Middle frontal gyrus (tissue), 1 donor: ENCODE results near the gene INTS7.

Experiments
- DNase-seq: peaks from one replicate; pipeline ENCODE4 v3.0.0-alpha.2; 2015; ENCODE audit warnings: low spot score; ENCODE audit errors: extremely low spot score

The INTS7 gene, protein sequence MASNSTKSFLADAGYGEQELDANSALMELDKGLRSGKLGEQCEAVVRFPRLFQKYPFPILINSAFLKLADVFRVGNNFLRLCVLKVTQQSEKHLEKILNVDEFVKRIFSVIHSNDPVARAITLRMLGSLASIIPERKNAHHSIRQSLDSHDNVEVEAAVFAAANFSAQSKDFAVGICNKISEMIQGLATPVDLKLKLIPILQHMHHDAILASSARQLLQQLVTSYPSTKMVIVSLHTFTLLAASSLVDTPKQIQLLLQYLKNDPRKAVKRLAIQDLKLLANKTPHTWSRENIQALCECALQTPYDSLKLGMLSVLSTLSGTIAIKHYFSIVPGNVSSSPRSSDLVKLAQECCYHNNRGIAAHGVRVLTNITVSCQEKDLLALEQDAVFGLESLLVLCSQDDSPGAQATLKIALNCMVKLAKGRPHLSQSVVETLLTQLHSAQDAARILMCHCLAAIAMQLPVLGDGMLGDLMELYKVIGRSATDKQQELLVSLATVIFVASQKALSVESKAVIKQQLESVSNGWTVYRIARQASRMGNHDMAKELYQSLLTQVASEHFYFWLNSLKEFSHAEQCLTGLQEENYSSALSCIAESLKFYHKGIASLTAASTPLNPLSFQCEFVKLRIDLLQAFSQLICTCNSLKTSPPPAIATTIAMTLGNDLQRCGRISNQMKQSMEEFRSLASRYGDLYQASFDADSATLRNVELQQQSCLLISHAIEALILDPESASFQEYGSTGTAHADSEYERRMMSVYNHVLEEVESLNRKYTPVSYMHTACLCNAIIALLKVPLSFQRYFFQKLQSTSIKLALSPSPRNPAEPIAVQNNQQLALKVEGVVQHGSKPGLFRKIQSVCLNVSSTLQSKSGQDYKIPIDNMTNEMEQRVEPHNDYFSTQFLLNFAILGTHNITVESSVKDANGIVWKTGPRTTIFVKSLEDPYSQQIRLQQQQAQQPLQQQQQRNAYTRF

DNA sequence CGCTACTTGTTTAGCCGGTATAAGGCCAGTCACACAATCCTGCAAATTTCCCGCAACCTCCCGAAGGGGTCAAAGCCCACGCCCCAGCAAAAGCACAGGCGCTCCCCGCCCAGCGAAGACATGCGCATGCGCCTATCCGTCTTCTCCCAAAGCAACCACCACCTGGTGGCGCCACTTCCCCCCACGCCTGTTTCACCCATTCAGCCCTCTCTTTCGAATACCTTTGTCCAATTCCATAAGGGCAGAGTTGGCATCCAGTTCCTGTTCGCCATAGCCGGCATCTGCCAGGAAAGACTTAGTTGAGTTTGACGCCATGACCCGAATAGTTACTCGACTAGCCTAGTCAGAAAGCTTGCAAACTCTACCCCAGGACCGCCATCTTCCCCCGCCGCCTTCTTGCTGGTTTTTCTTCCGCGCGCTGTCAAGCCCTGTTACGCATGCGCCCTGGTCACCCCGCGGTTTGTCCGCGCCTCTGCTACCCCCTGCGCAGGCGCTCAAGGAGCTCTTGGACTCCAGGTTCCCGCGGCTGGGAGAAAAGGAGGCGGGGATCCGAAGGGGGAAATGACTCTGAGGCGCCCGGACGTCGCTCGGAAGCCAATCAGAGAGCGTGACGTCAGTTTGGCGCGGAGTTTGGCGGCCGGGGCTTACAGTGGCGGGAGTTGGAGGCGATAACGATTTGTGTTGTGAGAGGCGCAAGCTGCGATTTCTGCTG, at the start of gene INTS7, which contains the start of gene DTL:
INTS7 (minus strand) TSS at position 435 of the 712 bp plus-strand sequence; CDS start at position 315, 120 bp downstream.
DTL (plus strand) TSS at position 626 of the 712 bp plus-strand sequence. CDS start 143 bp downstream, outside the sequence.
- peak; percentile 99 for DNase-seq

DNA sequence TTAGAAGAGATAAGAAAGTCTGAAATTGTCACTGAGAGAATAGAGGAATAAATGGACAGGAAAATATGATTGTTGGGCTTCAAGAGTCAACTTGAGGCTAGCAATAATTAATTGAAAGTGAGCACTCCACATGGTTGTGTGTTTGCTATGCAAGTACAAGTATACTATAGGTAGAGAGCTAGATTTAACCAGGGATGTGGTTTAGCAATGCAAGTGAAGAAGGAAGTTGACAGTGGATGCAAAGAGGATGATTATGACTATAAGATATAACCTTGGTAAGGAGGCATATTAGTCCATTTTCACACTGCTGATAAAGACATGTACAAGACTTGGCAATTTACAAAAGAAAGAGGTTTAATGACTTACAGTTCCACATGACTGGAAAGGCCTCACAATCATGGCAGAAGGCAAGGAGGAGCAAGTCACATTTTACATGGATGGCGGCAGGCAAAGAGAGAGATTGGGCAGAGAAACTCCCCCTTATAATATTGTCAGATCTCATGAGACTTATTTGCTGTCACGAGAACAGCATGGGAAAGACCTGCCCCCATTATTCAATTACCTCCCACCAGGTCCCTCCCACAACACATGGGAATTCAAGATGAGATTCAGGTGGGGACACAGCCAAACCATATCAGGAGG, 47.5 kb upstream of the INTS7 start:
- DNase-seq: no peak

DNA sequence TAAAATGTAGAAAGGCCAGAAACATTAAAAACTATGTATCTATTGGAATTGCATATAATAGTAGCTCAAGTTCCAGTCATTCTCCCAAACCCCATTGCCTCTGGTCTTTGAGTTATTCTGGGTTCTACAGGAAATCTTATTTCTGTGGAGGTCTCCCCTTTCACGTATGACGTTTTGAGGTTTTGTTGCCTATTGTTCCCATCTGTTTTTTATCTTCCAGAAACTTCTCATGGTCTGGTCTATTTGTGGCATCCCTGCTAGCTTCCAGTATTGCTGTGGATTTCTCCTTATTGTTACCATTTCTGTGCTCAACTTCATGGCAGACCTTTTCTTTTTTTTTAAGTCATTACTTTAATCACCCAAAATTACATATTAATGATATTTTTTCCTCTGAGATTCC, 43.5 kb upstream of the INTS7 start:
- DNase-seq: no peak

DNA sequence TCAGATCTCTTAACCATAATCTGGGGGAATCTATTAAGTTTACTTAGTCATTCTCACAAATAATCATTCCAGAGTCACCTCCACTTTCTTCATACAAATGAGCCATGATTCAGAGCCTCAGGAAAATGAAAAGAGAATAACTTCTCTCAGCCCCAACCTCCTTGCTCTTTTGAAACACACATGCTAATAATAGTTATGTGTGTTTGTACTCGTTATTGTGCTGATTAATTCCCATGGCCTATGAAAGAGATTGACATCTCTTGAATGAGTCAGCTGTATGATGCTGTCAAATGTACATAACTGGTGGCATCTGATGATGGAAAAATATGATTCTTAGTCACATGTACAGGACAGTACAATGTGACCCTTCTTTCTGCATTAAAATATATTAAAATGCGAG, 41.7 kb upstream of the INTS7 start:
- no peak for DNase-seq

DNA sequence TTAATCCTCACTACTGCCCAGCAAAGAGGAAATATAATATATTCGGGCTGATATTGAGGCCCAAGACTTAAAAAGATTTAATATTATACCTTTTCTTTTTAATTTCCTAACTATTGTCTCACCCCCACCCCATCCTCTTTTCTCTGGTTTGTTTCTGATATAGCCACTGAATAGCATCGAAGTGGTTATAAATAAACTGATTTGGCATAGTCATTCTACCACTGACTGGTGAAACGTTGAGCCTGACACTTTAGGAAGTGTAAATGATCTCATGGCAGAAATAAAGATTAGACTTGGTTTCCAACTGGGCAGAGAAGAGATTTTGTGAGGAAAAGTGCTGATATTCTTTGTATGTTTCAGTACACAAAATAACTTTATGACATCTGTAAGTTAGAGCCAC, 39.5 kb upstream of the INTS7 start:
- no peak for DNase-seq

DNA sequence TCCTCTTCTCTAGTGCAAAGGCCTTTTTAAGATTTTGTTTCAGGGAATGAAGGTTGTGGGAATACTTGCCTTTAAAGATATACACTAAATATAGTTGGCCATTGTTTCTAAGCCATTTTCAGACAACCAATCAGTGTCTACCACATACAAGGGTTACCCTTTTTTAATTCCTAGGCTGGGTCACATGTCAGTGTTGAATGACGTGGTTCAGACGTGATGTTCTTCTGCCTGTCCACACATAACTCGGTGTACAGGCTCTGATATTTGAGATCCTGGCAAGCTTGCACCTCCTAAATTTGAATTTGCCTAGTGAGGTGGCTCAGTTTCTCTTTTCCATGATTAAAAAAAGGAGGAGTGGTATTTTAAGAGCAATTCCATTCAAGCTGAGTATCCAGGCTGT, 39.0 kb upstream of the INTS7 start:
- DNase-seq: no peak

DNA sequence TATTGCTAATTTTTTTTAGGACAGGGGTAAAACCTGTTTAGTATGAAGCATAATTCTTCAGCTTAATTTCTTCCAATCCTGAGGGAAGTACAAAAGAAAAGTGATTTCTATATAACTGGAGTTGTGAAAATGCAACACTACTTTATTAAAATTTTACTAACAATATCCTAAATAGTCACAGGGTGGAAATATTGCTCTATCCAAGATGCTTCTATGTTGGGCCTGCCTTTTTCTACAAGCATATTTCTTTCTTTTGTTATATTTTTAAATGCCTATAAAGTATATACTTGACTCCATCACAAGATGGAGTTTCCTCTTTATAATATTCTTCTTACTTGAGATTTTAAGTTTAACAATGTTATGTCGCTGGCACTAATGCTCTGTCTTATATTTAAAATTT, 38.1 kb upstream of the INTS7 start:
- DNase-seq: no peak

DNA sequence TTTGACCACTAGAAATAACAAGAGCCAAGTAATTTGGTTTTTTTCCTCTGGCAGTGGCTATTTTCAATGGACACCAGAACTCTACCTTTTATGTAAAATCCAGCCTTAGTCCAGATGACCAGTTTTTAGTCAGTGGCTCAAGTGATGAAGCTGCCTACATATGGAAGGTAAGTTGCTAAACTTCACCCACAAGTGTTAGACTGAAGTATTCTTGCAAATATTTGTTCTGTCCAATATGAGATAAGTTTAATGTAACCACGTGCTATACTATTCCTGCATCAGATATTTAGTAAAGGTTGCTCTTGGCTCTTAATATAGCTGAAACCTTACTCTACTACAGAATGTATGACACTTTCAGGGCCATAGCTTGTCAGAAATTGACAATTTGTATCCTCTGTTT, 36.7 kb upstream of the INTS7 start:
- DNase-seq: no peak

DNA sequence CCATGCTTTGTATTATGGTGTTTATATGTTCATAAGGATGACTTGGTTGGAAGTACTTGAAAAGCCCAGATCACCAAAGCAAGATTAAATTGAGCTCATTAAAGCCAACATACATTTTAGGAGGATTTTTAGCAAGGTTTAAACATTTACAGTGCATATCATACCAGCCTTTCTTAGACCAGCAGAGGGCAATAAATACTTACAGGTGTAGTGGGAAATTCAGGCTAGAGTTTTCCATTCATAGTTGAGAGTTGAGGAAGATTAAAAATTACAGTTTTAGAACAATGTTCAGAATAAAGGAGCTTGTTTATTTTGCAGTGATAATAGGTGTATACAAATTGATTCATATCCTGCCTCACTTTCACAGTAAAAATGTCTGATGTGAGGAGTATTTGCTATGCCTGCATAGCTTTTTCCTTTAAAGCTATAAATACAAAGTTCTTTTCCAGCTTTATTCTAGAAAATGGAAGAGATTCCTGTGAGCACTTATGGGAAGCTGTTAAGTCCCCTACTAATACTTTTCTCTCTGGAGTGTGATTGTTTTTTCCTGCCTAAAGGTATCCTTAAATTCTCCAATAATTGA, 35.5 kb upstream of the INTS7 start:
- DNase-seq: peak; percentile 39

DNA sequence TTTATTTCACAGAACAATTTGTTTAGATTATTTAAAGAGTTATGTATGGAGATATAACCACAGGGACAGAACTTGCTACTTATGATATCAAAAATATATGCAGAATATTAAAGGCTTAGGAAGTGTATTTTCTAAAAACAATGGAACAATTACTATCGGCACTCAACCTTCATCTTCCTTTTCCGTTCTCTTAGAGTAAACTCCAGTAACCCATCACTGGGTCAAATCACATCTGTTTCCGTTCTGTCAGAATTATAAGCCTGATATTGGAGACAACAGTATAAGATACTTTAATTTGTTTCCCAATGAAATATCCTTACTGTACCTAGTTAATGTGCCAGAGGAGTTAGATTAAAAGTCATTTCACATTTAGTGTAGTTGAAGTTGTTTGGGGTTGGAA, 32.4 kb upstream of the INTS7 start:
- no peak for DNase-seq

DNA sequence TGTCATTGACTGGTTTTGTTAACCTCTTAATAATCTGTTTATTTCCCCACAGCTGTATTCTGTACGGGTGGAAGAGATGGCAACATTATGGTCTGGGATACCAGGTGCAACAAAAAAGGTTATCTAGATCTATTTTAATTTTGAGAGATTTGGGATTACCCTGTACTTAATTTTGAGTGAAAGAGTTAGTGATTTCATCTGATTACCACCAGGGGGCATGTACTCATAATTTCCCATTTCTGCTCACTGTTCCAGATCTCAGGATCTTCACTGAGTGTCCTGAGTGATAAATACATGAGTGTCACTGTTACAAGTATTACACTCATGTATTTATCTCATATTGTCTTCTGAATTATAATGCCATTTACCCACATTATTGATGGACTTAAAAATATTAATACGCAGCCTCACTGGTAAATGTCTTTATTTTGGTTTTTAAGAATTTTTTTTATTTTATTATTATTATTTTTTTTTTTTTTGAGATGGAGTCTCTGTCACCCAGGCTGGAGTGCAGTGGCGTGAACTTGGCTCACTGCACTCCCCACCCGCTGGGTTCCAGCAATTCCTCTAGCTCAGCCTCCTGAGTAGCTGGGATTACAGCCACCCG, 27.6 kb upstream of the INTS7 start:
- peak; percentile 39 for DNase-seq

DNA sequence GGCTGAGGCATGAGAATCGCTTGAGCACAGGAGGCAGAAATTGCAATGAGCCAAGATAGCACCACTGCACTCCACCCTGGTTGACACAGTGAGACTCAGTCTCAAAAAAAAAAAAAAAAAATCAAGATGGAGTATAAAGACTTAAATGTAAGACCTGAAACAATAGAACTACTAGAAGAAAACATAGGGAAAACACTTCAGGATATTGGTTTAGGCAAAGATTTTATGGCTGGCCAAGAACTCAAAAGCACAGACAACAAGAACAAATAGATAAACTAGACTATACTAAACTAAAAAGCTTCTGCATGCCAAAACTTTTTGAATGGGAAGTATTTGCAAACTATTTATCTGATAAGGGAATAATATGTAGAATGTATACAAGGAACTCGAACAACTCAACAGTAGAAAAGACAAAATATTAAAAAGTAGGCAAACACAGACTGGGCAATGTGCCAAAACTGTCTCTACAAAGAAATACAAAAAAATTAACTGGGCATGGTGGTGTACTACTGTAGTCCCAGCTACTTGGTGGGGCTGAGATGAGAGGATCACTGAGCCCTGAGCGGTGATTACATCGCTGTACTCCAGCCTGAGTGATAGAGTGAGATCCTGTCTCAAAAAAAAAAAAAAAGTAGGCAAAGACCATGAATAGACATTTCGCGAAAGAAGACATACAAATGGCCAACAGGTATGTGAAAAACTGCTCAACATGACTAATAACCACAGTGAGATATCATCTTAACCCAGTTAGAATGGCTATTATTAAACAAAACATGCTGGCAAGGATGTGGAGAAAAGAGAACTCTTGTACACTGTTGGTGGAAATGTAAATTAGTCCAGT, 25.5 kb upstream of the INTS7 start:
- DNase-seq: no peak

DNA sequence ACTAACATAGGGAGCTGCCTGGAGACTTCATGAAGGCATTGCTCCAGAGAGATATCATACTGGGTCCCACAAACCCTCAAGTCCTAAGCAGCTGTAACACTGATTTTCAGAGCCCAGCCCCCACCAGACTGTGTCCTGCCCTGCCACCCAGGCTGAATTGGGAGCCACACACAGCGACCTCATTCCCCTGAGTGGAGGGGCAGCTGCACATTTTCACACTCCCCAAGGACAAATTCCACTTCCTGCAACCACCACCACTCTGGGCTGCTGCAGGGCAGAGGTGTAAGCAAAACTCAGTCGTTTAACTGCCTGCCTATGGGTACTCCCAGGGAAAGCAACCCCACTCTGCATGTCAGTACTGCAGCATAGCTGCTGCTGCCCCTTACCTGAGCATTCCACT, 20.0 kb upstream of the INTS7 start:
- DNase-seq: no peak

DNA sequence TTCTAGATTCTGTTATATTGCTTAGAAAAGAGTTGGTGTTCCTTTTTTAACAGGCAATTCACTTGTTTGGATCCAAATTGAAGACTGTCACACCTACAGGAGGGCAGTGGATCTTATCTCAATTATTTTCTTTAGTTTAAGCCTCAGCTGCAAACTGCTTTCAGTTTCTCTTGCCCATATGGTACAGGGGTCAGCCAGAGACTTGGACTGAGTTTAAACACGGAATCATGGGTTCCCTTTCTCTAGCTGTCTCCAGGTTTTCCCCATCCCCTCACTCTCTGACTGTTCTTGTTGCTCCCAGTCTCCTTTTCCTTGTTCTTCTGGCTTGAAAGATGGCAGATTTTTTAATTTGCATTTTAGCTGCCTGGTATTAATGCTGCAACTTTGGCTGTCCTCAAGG, 18.6 kb upstream of the INTS7 start:
- no peak for DNase-seq

DNA sequence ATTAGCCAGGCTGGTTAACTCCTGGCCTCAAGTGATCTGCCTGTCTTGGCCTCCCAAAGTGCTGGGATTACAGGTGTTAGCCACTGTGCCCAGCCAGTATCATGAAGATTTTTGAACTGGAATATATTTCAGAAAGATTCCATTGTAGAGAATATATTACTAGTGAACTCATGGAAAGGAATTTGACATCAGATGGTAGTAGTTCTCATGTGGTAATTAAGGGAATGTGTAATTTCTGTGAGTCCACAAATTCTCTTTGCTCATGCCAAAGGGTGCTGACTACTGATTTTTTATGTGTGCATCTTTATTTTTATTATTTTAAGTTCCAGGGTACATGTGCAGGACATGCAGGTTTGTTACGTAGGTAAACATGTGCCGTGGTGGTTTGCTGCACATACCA, 10.6 kb upstream of the INTS7 start:
- DNase-seq: no peak

DNA sequence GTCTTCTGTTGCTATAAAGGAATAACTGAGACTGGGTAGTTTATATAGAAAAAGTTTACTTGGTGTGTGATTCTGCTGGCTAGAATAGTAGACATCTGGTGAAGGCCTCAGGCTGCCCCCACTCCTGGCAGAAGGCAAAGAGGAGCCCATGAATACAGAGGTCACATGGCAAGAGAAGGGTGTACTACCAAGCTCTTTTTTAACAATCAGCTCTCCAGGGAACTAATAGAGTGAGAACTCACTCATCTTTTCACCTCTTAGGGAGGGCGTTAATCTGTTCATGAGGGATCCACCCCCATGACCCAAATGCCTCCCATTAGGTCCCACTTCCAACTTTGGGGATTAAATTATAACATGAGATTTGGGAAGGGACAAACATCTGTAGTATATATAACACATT, 9.5 kb upstream of the INTS7 start:
- DNase-seq: no peak

DNA sequence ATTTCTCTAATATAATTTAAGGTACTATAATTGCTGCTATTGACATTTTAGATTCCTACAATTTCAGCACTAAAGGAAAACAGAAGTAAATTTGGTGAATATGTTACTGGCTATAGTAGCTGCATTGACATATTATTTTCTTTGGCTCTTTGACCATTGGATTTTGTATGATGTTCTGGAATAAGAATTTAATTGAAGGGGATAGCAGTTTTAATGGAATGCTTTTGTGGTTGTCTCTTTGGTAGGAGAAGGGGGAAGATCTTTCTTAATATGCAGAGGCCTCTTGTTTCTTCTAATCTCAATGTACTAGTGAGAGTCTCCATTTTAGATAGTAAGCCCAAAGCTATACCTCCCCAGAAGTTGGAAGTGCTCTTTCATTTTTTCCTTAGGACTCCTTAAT, 7.1 kb upstream of the INTS7 start:
- no peak for DNase-seq

DNA sequence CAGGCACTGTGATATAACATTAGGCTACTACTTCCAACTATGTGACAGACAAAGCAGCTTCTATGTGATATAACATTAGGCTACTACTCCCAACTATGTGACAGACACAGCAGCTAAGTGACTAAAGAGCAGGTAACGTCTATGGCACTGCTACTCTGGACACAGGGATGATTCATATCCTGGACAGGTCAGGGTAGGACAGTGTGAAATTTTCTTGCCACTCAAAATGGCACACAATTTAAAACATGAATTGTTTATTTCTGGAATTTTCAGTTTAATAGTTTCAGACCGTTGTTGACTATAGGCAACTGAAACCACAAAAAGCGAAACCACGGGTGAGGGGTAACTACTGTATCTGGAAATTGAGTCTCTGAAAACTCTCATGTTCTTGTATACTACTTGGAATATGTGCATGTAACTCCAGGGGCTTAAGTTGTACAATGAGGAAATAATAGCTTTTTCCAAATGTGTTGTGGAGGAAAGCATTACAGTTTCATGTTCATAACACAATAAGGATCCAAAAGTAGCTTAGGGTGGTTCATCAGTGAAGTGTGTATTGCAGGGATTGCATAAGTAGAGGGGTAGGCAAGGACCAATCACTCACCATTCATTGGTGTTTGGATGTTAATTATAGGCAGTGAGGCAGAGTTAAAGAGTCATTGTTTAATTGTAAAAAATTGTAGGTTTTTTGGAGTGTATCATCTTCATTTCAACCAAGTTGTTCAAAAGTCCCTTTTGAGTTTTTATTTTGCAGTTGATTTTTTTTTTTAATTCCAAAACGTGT, 5.5 kb upstream of the INTS7 start:
- no peak for DNase-seq

DNA sequence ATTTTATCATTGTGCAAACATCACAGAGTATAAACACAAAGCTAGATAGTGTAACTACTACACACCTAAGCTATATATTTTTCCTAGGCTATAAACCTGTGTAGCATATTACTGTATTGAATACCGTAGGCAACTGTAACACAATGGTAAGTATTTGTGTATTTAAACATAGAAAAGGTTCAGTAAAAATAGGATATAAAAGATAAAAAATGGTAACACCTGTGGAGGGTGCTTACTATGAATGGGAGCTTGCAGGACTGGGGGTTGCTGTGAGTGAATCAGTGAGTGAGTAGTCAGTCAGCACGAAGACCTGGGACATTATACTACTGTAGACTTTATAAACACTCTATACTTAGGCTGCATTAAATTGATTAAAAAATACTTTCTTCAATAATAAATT, 4.3 kb upstream of the INTS7 start:
- no peak for DNase-seq
